NCI-H774 (cell line): ENCODE measurements around the gene NCOA6.
"Not testable (repeated sequence)": the region's sequence is repeated elsewhere in the genome, so short reads cannot be mapped to it uniquely, and the experiment has no call there.

Source experiments
- DNase-seq: peaks from one replicate; lab custom pipeline; 2025; lab: John Stamatoyannopoulos, UW

Gene NCOA6

DNA sequence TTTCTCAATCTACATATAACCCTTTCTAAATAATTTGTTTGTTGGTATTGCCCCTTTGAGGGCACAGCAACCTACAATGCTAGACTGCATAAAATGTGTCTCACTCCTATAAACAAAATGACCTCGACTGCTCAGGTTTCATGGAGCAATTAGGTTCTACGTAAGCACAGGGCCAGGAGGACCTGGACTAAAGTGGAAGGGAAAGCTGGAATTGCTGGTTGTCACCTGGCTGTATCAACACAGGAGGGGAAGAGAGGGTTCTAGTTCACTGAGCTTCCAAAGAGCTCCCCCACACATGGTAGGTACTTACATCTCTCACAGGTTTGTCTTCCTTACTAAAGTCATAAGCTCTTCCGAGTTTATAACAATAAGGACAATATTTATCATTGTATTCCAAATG is 51.0 kb downstream of the NCOA6 start:
- DNase-seq, result no peak

DNA sequence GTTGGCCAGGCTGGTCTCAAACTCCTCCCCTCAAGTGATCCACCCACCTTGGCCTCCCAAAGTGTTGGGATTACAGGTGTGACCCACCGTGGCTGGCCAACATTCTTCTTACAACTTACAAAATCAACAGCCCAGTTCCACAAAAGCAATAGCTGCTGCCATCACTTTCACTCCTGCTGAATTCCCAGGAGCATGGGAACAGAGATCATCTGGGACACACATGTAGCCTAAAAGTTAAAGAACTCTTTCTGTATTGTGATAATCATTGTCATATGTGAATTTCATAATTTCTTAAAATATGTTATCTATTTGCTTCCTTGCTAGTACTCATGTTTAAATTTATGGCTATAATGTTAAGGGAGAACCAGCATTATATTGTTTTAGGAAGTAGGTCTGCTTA is 51.7 kb downstream of the NCOA6 start:
- DNase-seq, result no peak

DNA sequence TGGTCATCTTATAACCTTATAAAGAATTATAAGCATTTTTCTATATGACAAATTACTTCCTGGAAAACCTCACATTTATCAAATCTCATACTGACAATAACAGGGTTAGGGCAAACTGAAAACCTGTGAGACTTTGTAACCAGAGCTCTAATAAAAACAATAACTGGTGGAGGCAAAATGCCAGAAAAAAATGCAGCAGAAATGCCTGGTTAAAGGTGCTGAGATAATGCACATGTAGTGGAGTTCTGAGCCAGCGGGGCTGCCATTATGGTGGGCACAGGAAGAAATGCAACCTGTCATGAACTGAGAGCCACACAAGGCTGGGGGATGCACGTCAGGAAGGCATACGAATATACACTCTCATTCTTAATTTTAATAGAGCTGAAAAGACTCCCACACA is 53.0 kb downstream of the NCOA6 start:
- DNase-seq, result no peak

DNA sequence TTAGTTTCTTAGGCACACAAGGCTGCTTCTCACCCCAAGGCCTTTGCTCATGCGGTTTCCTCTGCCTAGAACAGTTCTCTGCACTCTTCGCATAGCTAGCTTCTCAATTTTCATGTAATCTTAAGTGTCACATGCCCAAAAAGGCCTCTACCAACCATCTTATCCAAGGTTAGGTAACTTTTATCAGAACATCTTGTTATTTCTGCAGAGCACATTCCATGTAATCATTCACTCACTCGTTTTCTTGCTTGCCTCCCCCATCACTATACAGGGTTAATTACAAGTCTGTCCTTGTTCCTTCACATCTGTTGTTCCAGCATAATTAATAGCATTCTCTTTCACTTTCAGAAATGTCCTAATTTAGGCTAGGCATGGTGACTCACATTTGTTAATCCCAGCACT is 53.8 kb downstream of the NCOA6 start:
- no peak for DNase-seq

DNA sequence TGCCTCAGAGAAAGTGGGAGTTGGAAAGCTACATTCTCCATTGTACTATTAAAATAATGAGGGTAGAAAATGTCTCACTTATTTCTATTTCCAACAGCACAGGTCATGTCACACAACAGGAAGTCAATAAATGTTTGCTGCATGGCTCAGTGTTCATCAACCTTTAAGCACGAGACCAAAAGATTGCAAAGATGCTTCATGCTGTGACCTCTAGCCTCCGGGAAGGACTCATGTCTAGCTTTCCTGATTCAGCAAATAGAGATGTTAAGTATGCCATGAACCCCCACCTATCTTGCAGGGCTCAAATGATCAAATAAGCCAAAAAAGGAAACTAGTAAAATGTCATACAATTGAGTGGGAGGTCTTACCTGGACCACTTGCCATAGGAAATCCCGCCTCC is 57.4 kb downstream of the NCOA6 start:
- no peak for DNase-seq

DNA sequence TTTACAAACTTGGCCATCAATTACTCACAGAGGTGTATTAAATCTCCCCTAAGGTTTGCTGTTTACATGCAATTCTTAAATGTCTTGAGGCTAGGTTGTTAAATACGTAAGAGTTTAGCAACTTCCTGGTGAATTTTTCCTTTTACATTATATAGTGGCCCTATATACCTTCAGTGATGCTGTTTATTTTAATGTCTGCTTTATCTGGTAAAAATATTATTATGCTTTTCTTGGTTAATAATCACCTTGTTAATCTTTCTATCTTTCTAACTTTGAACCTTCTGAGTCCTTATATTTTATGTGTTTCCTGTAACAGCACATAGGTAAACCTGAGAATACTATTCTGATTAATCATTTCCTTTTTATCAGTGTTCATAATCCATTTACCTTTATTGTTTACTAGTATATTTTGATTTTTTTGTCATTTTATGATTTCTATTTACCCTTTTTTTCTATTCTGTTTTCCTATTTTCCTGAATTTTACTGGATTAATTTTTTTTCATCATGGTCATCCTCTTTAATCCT is 63.4 kb downstream of the NCOA6 start:
- DNase-seq, result no peak

DNA sequence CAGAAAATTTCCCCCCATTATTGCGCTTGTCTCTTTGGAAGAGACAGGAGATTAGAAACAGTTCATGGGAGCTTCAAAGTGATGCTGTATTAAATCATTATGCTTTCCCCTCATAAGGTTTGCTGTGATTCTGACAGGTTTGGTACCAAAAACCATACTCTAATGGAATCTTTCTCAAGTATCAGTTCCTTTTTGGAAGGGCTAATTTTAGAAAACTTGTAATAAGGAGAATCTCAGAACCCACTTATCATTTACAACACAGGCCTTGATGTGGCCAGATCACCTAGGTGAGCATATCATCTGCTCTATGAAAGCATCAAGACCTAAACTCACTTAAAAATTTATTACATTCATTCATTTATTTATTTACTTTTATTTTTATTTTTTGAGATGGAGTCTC is 70.1 kb downstream of the NCOA6 start:
- DNase-seq, result no peak

DNA sequence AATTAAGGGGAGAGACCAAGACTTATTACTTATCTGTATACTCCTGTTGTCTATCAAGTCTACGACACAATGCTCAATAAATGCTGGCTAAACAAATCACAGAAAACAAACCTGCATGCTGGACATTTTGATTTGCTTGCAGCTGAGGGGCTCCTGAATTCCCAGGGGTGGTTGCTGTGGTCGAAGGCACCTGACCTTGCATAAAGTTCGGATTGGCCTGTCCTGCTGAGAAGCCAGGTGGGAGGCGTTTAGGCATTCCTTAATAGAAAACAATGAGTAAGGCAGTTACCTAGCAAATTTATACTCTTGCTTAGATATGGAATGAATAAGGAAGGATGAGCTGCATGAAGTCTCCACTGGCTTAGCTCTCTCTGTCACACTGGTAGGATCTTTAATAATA is 70.8 kb downstream of the NCOA6 start:
- no peak for DNase-seq

DNA sequence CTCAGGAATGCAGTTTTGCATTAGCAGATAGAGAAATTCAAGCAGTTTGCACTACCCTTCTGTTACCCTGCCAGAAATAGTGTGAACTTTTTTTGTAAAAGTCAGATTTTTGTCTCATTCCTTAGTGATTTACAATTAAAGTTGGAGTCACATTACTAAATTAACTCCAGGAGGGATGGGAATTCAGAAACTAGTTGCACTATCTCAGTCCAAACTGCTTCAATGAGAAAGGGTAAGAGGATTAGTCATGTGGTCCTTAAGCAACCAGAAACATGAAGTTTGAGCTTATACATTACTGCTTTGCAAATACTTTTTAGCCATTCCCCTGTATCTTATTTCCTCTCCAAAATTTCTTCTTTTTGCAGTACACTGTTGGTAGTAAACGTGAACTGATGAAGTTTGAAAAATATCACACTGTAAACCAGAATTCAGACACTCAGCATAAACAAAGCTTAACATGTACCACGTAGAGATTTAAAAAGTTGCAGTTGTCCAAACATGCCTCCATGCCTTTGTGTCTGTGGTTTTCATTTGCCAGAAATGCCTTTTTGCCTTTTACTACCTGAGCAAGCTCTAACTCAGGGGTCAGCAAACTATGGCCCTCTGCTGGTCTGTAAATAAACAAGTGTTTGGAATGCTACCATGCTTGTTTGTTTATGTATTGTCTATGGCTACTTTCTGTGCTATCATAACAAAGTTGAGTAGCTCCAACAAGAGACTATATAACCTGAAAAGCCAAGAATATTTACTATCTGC is 71.6 kb downstream of the NCOA6 start:
- DNase-seq, result no peak

DNA sequence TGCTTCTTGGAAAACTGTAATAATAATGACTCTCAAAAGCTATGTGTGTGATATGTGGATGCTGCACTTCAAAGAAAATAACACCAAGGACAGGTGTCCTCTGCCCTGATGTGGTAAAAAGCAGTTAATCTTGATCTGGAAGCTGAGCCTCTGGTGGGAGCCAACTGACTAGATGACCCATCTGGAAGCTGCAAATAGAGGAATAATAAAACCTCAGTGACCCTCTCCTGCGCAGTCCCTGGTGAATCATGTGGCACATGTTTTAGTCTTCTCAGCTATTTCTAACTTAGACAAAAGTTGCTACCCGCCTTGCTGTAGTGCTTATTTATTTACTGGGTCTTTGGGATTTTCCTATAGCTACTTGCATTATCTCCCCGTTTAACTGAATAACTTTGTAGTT is 74.0 kb downstream of the NCOA6 start:
- DNase-seq, result no peak

DNA sequence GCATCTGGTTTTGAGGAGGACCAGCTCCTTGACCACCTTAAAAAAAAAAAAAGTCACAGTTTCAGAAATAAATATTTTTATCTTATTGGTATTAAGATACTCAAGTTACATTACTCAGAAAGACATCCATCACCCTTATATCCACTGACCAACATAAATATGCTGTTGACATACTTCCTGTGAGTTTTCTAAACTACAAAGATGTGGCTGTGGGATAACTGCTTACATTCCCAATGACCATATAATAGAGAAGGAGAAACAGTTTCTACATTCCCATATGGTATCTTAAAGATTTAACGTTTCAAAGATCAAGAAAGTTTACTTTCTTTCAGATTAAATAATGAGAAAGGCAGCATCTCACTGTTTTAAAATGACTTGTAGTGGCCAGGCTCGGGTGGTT is 75.0 kb downstream of the NCOA6 start:
- DNase-seq, result no peak

DNA sequence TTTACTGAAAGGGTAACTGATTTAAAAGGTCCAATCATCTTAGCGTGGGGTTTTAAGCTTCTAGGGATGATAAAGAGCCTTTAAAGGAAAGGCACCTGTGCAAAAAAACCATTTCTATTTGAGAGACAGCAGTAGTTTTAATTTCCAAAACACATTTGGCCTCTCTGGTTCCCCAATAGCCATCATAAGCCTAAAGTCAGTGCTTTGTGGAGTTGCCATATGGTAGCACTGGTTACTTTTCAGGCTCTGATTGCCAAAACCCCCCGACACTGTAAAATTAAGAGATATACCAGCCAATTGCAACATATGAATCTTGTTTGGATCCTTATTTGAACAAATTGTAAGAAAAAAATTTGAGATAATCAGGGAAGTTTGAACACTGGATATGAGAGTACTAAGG is 76.7 kb downstream of the NCOA6 start:
- DNase-seq, result no peak

DNA sequence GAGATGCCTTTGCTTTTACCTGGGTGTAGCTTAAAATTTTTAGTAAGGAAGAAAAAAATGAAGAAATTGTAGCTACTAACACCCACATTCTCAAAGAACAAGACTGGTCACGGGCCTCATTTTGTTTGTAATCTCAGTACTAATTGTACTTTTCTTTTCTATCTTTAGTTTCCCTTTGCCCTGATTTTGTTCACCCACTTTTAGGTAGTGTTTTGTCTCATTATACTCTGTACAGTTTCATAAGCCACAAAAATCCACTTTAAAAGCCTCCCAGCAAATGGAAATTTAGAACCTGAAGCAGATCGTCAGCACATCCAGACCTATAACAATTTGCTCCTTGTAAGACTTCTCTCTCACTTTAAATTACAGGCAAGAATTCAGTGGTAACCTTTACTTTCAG is 78.0 kb downstream of the NCOA6 start:
- DNase-seq, result no peak

DNA sequence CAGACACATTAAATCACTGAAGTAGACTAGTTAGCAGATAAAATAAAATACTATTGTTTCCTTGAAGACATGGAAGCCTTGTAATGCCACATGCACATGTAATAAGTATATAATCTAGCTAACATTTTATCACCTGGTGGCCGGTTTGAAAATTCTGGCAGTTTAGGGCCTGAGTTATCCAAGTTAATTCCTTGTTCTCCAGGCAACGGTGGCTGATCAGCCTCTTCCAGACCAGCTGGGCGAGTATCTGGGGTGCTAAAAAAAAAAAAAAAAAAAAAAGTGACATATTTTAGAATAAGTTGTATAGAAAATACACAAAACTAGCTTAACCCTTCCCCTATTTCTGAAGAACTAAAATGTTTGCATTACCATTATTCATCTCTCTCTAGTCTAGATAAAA is 78.8 kb downstream of the NCOA6 start:
- DNase-seq, result no peak

DNA sequence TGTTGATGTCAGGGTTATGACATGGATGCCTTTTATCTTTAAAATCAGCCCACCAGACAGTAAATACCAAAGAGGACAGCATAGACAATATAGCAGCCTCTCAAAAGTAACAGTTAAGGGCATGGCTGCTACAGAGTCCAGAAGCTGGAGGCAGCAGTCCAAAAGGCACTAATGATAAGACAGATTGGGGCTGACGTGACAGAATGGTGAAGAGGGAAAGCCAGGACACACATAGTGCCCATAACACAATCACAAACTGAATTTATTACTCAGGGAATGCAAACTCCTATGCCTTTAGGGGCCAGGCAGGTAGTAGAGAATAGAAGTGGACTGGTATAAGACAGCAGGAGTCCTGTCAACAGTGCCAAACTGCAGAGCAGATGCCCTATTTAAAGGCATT is 80.6 kb downstream of the NCOA6 start:
- DNase-seq, result no peak

DNA sequence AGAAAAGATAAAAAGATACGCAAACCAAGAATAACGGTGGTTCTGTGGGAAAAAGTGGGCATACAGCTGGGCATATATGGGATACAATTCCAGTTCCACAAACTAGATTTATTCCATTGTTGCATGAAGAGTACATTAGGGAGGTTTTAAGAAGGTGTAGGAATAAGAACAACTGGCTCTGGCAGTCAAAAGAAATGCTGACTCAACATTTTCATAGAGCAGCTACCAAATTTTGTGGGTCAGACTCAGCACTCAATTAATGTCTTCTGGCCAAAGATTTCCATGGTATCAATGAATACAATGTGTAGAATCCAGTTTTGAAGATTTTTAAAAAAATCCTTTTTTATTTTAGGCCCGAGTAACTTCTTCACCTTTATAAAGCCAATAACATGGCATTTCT is 81.1 kb downstream of the NCOA6 start:
- no peak for DNase-seq

DNA sequence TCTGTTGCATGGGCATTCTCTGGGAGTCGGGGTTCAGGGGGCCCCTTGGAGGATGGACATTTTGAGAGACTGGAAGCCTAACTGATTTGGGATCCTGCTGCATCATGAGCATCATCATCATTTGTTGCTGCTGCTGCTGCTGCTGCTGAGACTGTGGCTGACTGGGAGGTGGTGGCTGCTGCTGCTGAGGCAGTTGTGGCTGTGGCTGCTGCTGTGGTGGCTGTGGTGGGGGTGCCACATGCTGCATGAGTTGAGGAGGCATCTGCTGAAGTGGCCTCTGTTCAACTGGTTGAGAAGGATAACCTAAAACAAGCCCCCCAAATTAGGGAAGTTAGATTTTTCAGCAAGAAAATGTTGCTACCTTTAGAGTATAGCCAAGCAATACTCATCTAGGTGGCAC is 82.4 kb downstream of the NCOA6 start:
- DNase-seq, result no peak

DNA sequence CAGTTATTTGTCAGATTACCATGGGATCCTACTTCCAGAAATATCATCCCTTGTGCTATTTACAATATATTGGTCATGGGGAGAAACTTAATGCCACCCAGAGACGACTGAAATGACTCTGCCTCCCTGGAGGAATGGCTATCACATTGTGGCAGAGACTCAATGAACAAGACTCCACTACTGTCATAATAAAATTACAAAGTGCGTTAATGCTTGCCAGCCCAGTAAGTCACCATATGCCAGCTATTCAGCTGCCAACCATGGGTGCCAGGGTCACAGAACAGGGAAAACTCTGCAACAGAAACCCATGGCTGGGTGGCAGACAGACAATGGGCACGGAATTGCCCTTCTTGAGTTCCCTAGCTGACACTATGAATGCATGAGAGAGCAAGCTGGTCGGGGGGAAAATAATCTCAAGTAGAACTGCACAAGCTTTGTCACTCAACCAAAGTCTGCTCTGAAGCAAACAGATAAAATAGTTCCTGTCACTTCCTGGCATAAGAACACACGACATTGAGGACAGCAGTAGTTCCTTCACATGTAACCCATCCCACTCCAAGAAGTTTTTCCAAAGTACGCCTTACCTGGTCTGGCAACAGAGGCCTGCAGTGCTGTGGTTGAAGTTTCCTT is 89.2 kb downstream of the NCOA6 start:
- no peak for DNase-seq

DNA sequence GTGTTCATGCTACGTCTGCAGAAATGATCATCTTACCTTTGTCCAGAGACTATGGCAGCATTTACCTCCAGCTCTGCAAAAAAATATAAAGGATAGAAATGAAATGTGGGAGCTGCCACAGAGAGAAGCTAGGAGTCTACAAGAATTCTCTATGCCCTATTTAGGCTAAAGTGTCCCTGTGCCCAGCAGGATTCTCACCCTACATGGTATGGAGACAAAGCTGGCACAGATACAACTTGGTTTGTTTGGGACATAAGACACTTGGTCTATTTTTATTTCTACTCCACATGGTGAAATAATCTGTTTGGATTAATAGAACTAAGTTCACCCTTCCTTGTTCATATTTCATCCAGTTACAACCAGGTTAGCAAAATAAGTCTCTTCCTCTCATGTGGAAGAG is 92.9 kb downstream of the NCOA6 start:
- DNase-seq, result no peak

DNA sequence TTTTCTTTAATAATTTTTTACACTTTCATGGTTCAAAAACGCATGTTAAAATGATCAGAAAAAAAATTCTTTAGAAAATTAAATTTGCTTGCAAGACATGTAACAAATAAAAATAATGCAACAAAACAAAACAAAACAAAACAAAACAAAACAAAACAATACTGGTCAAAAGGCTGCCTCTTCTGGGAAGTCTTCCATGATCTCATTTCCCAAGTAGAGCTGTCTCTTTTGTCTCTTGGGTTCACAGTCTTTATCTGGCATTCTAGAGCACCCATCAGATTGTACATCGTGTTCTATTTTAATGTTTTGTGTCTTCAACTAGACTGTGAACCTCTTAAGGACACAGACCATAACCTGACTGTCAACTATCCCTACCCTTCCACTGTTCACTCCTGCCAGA is 96.0 kb downstream of the NCOA6 start:
- DNase-seq, result no peak

DNA sequence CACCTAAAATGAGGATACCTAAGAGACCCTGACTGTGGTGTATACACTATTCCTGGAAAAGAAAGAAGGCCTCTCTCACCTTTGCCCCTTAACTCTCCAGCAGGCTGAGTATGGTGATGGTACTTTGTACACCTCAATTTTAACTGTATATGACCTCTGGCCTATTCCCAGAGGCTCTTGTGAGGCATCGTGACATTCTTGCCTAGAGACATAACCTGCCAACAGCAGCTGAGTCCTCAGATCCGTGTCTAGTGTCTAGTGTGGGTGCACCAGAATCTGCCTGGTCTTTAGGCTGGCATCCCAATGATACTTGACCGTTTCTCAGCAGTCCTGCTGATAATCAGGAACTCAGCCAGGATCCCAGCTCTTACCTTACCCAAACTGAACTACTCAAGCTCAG is 101.3 kb downstream of the NCOA6 start:
- DNase-seq, result no peak

DNA sequence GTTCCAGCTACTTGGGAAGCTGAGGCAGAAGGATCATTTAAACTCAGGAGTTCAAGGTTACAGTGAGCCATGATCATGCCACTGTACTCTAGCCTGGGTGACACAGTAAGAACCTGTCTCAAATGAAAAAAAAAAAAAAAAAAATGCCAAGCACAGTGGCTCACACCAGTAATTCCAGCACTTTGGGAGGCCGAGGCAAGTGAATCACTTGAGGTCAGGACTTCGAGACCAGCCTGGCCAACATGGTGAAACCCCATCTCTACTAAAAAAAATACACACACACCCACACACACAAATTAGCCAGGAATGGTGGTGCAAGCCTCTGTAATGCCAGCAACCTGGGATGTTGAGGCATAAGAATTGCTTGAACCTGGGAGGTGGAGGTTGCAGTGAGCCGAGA is 102.9 kb downstream of the NCOA6 start:
- not testable (repeated sequence) for DNase-seq

DNA sequence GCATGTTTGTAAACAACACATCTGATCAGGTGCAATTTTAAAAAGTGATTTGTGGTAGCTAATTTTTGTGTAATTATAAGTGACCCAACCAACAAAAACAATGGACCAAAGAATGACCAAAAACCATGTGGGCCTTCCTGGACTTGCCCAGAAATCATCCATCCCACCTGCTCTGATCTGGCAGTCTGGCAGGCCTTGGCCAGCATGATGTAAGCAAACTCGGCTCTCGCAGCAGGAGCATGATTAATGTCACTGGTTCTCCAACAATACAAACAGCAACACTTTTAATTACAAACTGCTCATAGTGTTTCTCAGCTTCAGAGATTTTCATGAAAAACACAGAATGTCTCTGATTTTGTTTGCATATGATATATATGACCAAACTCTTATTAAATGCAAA is 105.2 kb downstream of the NCOA6 start:
- DNase-seq, result peak; percentile 23
